GM12864 (cell line): ENCODE measurements around the gene FTH1.
A peak's percentile ranks its signal among the peaks of the same experiment; 100 is the strongest.
"Not testable (repeated sequence)": the region's sequence is repeated elsewhere in the genome, so short reads cannot be mapped to it uniquely, and the experiment has no call there.

ENCODE experiments used
- DNase-seq: peaks from one replicate; pipeline ENCODE4 v3.0.0-alpha.2; 2011; ENCODE audit warnings: low read depth
- H3K4me3 ChIP-seq: 2 replicates; pipeline ENCODE4 v1.5.1; 2011; ENCODE audit warnings: mild to moderate bottlenecking, low read depth, low read length, control low read depth
- TF ChIP-seq, protein P1 (sequence below): IDR thresholded peaks from 2 replicates; pipeline ENCODE4 v1.5.1; 2011; ENCODE audit warnings: low read depth, mild to moderate bottlenecking, moderate library complexity, low read length, control low read depth, inconsistent platforms; ENCODE audit errors: missing control alignments

FTH1 gene

DNA sequence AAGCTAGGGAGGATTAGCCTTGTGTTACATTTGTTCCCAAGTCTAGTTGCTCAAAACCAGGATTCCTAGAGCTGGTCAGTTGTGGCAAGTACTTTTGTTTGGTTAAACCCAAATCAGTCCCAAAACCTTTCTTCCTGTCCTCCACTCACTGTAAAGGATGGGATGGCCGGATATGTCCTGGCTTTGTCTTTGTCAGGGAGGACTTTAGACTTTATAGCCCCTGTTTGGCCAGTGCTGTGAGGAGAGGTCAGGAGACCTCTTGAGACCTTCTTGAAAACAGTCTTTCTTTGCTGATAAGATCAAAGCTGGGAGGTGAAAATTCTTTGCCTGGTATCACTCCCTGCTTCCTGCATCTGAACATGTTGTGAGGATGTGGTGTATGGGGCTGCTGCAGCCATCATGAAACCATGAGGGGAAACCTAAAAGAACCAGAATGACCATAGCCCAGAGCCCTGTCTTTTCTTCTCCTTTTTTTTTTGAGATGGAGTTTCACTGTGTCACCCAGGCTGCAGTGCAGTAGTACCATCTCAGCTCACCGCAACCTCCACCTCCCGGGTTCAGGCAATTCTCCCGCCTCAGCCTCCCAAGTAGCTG is 43.6 kb upstream of the FTH1 start:
- DNase-seq: no peak
- H3K4me3 ChIP-seq: no peak overlapping the region
- TF ChIP-seq, protein P1, sequence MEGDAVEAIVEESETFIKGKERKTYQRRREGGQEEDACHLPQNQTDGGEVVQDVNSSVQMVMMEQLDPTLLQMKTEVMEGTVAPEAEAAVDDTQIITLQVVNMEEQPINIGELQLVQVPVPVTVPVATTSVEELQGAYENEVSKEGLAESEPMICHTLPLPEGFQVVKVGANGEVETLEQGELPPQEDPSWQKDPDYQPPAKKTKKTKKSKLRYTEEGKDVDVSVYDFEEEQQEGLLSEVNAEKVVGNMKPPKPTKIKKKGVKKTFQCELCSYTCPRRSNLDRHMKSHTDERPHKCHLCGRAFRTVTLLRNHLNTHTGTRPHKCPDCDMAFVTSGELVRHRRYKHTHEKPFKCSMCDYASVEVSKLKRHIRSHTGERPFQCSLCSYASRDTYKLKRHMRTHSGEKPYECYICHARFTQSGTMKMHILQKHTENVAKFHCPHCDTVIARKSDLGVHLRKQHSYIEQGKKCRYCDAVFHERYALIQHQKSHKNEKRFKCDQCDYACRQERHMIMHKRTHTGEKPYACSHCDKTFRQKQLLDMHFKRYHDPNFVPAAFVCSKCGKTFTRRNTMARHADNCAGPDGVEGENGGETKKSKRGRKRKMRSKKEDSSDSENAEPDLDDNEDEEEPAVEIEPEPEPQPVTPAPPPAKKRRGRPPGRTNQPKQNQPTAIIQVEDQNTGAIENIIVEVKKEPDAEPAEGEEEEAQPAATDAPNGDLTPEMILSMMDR: no peak

DNA sequence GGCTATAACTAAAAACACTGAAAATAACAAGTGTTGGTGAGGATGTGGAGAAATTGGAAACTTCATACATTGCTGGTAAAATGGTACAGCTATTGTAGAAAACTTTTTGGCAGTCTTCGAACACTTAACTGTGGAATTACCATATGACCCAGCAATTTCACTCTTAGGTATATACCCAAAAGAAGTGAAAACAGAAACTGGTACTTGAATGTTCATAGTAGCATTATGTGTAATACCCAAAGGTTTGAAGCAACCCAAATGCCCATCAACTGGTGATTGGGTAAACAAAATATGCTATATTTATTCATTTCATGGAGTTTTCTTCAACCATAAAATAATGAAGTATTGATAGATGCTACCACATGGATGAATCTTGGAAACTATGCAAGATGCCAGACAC is 40.8 kb upstream of the FTH1 start:
- DNase-seq: no peak
- H3K4me3 ChIP-seq: no peak overlapping the region
- TF ChIP-seq, protein P1: no peak

GRCh38 chr11:62004473-62004872 is 37.0 kb upstream of the FTH1 start:
- peak; percentile 45 for DNase-seq

GRCh38 chr11:62002283-62002682 is 34.8 kb upstream of the FTH1 start:
- DNase-seq, H3K4me3 ChIP-seq: not testable (repeated sequence)

More at GRCh38 chr11:62004473-62004872, 37.0 kb upstream of the FTH1 start:
- TF ChIP-seq, protein P1: no peak
- H3K4me3 ChIP-seq: no peak overlapping the region

DNA sequence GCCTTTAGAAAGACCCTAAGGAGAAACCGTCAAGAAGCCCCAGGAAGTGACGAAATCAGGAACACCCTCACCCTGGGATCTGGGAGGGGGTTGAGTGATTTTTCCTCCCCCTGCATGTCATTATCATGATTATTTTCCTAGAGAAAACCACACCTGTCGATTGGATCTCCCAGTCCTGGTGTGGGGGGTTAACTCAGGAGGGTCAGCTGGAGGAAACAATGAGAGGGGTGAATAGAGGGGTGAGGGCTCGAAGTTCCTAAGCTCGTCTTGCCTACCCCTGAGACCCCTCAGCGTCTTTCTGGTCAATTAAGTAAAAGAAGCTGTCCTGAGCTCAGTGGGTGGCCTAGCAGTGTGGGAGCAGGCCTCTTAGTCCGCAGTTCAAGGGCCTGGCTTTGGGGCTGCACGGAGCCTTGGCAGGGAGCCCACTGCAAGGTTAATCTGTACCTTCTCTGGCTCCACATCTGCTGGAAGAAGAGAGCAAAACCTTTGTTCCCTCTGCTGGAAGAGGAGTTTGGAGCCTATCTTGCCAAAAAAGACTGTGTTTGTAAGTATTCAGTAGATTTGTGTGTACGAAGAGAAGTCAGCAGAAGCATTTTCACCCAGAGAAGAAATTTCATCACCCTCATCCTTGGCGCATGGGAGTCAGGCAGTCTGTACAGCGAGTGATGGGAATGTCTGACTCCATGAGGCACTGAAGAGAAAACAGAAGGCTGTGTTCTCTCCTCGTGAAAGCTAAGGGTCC is 34.2 kb upstream of the FTH1 start:
- TF ChIP-seq, protein P1: no peak
- DNase-seq: no peak
- H3K4me3 ChIP-seq: no peak overlapping the region

DNA sequence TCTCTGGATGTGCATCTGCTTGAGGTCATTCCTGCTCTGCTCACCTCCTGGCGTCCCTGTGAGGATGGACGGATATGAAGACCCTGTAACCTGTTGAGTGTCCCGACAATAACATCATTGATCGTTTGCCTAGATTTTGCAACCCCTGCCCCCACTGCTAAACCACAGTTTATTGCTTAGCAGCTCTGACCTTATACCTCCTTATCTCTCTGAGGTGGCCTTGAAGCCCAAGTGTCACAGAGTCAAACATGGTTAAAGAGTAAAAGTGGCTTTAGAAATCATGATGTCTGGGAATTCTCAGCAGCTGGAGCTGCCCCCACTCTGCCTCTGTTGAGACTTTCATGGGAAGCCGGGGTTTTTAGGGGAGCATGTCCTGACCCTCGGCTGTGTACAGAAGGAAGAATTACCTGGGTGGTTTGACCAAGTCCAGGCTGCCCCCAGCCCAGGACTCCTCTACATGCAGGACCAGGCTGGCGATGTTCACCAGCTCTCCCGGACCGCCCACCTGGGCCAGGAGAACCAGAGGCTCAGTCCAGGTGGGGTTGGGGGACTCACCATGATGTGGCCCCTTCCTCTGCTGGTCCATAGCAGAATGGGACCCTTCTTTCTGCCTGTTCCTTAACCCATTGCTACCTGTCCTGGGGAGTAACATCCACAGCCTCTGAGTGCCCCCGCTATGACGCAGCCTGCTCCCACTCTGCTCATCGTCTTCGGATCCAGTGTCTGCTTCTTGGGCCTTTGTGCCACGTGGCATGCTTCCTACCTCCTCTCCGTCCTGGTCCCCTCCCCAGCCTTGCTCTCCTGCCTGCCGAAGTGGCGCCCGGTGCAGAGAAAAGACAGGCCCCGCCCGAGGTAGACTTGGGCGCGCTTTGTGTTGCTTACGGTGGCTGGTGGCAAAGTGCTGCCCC is 33.4 kb upstream of the FTH1 start:
- no peak for DNase-seq
- TF ChIP-seq, protein P1: no peak
- H3K4me3 ChIP-seq: no peak overlapping the region
